ENCODE results near the gene EIF1AY.
"Not testable (repeated sequence)": the region's sequence is repeated elsewhere in the genome, so short reads cannot be mapped to it uniquely, and the experiment has no call there.

Gene EIF1AY, protein sequence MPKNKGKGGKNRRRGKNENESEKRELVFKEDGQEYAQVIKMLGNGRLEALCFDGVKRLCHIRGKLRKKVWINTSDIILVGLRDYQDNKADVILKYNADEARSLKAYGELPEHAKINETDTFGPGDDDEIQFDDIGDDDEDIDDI

DNA sequence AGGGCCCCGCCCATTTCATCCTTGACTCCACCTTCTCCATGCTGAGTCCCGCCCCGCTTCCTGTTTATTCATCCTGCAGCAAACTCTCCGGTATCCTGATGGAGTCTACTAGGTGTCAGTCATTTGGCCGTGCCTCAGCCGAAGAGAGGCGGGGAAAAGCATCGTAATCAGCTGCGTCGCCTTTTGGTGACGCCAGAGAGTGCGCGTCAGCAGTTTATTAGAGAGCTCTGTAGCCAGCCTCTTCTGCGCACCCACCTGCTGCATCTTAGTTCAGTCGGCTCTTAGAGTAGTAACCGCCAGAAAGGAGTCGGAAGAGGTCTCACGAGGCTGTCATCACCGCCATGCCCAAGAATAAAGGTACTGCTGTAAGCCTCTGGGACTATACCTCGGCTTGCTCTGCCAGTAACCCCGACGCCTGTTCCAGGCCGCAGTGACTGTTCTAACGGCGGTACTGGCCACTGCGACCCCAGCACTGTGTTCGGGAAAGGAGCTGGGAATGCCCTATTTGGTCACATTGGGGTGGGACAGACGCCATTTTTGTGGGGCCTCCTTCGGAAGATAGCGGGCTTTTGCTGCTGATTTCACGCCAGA is at the start of gene EIF1AY:
EIF1AY (plus strand) TSS at position 246 of the 591 bp plus-strand sequence; CDS start at position 342, 96 bp downstream.
- peak in 2 of 3 donors; percentile 74 to 79 for DNase-seq (ENCODE audit: low read depth in 2 of 3, low spot score in 1 of 3)

DNA sequence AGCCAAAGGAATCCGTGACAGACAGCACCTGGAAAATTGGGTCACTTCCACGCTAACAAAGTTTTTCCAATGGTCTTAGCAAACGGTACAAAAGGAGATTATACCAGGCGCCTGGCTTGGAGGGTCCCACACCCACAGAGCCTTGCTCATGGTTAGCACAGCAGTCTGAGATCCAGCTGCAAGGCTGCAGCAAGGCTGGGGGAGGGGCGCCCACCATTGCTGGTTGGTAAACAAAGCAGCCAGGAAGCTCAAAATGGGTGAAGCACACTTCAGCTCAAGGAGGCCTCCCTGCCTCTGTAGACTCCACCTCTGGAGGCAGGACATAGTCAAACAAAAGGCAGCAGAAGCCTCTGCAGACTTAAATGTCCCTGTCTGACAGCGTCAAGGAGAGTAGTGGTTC is 47.1 kb upstream of the EIF1AY start:
- DNase-seq (ENCODE audit: low read depth in 2 of 3, low spot score in 1 of 3), result no peak

DNA sequence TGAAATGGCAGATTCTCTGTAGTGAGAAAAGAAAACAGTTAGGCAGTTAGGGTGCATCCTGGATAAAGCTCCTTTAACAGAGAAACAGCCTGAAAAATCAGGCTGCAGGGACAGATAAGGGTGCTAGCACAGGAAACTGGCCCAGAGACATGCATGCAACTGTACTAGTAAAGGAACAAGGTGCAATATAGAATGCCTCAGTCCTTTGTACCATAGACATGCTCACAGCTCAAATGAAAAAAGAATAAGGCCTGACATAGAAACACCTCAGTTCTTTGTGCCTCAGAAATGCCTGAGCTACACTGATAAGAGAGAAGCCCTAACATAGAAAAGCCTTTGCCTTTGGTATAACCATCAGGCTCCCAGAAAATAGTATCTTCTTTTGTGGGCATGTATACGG is 37.4 kb upstream of the EIF1AY start:
- DNase-seq (ENCODE audit: low read depth in 2 of 3, low spot score in 1 of 3), result no peak

DNA sequence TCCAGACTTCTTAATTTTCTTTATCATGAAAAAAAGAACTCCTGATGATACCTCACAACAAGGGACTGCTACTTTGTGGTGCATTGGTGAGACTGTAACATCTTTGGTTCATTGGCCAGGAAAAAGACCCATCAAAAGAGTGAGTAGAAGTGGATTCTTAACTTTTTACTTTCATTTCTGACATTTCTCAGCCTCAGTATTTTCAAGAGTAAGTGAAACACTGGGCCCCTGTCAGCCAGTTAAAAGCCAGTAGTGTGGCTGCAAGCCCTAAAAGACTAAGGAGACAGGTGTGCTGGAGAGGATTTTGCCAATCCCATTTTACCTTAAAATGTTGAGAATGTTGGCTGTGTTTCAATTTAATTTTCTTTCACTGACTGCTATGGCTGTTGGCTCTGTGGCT is 36.6 kb upstream of the EIF1AY start:
- no peak for DNase-seq (ENCODE audit: low read depth in 2 of 3, low spot score in 1 of 3)

DNA sequence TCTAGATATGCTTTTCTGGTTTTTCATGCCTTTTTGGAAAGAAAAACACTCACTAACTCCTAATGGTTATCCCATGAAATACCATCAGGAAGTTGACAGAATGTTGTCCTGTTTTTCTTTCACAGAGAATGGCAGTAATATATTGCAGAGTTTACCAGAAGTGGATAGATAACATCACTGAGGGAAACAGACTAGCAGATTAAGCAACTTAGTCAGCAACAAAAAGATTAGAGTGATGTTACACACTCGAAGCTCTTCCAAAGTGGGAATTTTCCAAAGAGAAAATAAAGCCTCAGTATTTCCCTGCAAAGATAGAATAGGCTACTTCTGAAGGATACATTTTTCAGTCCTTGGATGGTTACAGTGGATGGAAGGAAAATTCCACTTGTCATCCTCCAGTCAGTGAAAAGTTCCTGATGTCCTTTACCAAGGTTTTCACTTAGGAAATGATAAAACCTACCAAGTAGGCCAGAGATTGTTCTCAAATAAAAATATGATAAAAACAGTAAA is 31.1 kb upstream of the EIF1AY start:
- no peak for DNase-seq (ENCODE audit: low read depth in 2 of 3, low spot score in 1 of 3)

DNA sequence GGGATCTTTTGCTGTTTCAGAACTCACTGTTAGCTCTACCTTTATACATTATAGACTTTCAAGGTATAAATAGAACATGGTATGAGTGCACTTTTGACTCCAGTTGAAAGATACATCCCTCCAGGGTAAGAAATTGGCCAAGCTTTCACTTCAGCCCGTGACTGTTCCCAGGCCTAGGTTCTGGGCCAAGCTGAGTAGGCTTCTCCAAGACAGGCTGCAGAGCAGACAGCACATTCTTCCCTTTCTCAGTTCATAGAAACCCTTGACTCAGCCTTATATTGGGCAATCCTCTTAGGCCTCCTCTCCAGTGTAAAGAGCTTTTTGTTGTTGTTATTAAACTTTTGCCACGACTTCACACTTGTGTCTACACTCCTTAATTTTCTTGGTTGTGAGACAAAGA is 29.5 kb upstream of the EIF1AY start:
- DNase-seq (ENCODE audit: low read depth in 2 of 3, low spot score in 1 of 3), result no peak

DNA sequence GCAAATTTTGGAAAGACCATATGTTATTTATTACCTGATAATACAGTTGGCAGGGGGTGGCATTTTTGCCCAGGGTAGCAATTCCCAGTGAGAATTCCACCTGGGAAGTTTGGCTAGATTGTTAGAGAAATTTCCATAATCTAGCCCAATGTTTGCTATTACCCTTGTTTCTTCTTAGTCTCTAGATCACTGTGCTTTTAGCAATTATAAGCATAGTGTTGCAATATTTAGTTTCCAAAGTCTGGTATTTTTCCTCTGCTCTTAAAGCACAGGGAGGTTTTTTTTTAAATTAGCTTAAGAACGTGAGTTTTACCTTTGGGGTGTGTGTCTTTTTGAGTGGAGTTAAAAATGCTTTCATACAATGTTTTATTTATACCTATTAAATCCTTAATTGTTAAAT is 26.3 kb upstream of the EIF1AY start:
- no peak for DNase-seq (ENCODE audit: low read depth in 2 of 3, low spot score in 1 of 3)

DNA sequence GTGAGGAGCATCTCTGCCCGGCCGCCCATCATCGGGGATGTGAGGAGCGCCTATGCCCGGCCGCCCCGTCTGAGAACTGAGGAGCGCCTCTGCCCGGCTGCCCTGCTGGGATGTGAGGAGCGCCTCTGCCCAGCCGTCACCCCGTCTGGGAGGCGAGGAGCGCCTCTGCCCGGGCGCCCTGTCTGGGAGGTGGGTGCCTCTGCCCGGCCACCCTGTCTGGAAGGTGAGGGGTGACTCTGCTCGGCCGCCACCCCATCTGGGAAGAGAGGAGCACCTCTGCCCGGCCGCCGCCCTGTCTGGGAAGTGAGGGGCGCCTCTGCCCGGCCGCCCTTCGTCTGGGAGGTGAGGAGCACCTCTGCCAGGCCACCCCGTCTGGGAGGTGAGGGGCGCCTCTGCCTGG is 23.7 kb upstream of the EIF1AY start:
- no peak for DNase-seq (ENCODE audit: low read depth in 2 of 3, low spot score in 1 of 3)

DNA sequence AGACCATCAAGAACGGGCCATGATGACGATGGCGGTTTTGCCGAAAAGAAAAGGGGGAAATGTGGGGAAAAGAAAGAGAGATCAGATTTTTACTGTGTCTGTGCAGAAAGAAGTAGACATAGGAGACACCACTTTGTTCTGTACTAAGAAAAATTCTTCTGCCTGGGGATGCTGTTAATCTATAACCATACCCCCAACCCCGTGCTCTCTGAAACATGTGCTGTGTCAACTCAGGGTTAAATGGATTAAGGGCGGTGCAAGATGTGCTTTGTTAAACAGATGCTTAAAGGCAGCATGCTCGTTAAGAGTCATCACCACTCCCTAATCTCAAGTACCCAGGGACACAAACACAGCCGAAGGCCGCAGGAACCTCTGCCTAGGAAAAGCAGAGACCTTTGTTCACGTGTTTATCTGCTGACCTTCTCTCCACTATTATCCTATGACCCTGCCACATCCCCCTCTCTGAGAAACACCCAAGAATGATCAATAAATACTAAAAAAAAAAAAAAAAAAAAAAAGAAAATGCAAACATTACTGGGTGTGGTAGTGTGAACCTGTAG is 22.7 kb upstream of the EIF1AY start:
- not testable (repeated sequence) for DNase-seq (ENCODE audit: low read depth in 2 of 3, low spot score in 1 of 3)

DNA sequence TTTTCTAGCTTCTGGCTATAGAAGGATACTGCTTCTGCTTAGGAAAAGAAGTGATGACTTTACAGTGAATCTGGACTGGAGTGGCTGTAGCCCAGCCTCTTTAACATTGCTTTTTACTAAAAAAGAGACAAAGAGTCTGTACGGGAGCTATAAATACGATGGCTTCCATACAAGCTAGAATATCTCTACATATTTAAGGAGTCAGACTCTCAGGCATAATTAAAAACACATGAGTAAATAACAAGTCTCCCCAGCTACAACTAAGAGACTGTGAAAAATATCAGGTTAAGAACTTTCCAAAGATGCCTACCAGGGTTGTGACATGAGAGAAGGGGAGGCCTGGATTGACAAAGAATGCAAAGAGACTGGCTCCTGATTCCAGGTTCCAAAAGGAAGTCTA is 19.8 kb upstream of the EIF1AY start:
- DNase-seq (ENCODE audit: low read depth in 2 of 3, low spot score in 1 of 3), result no peak

DNA sequence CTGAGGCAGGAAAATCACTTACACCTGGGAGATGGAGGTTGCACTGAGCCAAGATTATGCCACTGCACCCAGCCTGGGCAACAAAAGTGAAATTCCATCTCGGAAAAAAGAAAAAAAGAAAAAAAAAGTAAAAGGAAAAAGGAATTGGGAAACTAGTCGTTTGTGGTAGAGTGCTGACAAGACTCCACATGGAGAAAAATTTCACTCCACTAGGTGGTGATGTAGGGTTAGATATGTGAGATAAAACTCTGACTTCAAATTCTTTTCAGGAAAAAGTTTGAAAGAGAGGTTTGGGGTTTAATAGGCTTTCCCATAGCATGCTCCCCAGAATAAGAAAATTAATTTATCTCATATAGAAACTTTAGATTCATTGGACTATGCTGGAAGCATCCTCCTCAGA is 16.9 kb upstream of the EIF1AY start:
- no peak for DNase-seq (ENCODE audit: low read depth in 2 of 3, low spot score in 1 of 3)

DNA sequence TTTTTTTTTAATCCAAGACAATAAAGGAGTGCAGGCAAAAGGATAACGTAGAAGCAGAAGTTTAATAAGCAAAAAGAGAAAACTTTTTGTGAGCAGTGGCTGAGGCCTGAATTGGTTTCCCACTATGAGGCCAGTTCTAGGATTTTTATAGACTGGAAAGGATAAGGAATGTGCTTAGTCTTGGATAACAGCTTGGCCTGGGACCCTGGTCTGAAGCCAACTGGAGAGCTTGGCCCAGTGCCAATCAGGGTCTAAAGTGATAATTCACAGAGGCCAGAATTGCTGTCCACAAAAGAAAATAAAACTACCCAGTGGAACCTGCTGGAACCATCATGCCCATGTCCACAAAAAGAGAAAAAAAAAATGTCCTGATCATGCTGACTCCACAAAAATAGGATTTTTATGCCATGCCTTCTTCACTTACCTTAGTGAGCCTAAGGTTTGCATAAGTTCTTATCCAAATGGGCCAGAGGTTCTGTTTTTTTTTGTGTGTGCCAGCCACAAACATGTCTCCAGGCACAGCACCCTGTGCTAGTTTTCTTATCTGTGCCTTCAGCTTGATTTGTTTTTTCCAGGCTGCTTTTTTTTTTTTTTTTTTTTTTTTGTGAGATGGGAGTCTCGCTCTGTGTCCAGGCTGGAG is 15.6 kb upstream of the EIF1AY start:
- no peak for DNase-seq (ENCODE audit: low read depth in 2 of 3, low spot score in 1 of 3)

DNA sequence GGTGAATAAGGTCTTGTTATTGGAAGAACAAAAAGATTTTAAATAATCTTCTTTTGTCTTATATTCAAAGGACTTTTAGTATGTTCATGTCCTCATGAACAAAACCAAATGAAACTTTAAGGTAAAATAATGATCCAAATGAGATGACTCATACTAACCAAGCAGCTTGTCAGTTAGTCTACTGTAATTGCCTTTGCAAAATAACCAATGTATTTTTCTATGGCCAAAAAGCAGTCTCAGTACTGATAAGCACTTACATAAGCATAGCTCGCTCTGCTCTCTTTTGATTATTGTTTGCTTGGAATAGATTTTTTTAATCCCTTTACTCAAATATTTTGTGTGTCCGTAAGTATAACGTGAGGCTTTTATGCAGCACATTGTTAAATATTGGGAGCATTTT is 4.3 kb upstream of the EIF1AY start:
- no peak for DNase-seq (ENCODE audit: low read depth in 2 of 3, low spot score in 1 of 3)

DNA sequence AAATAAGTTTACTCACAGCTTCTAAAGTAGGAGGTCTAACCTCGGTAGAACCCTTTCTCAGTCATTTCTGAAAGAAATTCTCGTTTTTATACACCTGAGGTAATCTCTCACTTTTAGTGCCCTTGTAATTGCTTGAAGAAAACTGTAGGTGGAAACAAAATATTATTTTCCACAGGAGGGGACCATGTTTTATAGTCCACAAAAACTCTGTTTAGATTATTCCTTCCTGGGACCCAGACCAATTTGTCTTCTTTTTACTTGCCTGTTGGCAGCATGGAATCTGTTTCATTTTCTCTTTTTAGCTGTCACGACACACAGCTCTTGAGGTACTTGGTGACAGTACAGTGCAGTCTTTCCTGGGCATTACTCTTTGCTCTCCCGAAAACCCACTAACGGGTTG is 930 bp downstream of the EIF1AY start:
- no peak for DNase-seq (ENCODE audit: low read depth in 2 of 3, low spot score in 1 of 3)

DNA sequence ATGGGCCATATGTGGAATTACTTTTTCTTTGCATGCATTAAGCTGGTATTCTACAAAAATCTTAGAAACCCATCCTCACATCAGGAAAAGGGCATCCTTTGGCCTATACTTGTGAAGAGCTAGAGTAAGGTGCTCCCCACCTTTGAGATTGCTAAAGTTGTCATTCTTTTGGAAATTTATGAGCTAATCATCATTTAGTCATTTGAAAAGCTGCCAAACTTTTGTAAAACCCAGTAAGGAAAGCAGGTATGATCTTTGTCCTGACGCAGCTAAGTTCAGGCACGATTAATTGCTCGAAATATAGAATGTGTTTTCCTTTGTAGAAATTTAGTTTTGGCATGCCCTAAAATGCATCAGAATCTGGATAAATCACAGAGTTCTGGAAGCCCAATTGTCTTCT is 2.6 kb downstream of the EIF1AY start:
- DNase-seq (ENCODE audit: low read depth in 2 of 3, low spot score in 1 of 3), result no peak

DNA sequence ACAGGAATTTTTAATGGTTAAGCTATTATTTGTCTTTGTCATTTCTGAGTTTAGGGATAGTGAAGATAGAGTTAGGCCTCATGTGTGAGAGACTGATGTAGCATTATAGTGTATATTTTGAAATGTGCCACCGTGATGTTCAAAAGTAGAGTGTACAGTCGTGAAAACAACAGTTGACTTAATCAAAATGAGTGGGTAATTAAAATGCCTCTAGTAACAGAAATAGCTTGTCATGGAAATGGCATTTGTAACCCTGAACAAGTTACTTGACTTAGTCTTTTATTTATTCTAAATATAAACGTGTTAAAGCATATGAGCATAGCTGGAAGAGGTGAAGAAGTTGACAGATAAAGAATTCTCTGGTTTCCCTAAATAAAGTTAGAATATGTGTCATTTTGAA is 6.1 kb downstream of the EIF1AY start:
- no peak for DNase-seq (ENCODE audit: low read depth in 2 of 3, low spot score in 1 of 3)

DNA sequence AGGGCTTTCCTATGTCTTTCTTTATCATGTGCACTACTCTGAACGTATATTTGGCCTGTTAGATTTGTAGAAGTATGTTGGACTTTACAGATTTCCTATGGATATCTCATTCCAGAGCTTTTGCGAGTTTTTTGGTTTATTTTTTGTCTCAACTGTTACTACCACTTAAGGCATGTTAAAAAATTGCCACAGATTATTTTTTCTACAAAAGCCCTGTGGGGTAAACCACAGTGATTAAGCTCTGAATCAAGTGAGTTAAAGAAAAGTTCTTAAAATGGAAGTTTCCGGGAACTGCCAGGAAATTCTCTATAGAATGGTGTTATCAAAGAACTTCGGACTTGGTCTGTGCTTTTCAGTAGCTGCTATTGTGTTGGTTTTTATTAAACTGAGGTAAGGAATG is 10.6 kb downstream of the EIF1AY start:
- no peak for DNase-seq (ENCODE audit: low read depth in 2 of 3, low spot score in 1 of 3)

Data from stimulated activated CD4-positive, alpha-beta T cell treated with anti-CD3 and anti-CD28 coated beads, Interleukin-12 subunit alpha, Interleukin-12 subunit beta, amount 100 ng/mL, for 48 hours (primary cell).